ENCODE measurements around the gene PHLDA2. TPM values are rescaled to one million over a fixed set of nuclear protein-coding genes. Genes with fewer than 3 reads are reported as not detected.

Gene PHLDA2
- total and polyA plus RNA-seq, 9 of the 15 experiments (the other 6 are each of a cell fraction or from before 2014, with no cell fraction given) = 0.43 to 42.4 (median 4.7) TPM

GRCh38 chr11:2888266-2888968, 40.8 kb downstream of the PHLDA2 start:
- peak; percentile 90 for FAIRE-seq
- Histone ChIP-seq H2AFZ (ENCODE audit: low read depth, low read length) (peak overlapping the region; percentile 53), H3K4me1 (replicated peaks in 1 of 2; ENCODE audit: control insufficient read depth in 2 of 2, insufficient read depth in 2 of 2, low read length in 2 of 2) (peaks cover 37 to 85% of the 10 kb centered on the region in 2 experiments), H3K4me2 (ENCODE audit: insufficient read depth, low read length) (no peak overlapping the region), H3K9ac (ENCODE audit: insufficient read depth in 1 of 2, low read depth in 2 of 2, low read length in 2 of 2) (no peak overlapping the region), H3K27ac (ENCODE audit: extremely low read depth, low read depth, low read length) (no peak overlapping the region), H3K36me3 (ENCODE audit: control insufficient read depth, insufficient read depth, low read length) (no peaks in the 10 kb centered on the region), H3K9me1 (ENCODE audit: control insufficient read depth, insufficient read depth, low read length) (no peaks in the 10 kb centered on the region), H3K9me3 (replicated peaks; ENCODE audit: control insufficient read depth, insufficient read depth, low read depth, low read length) (no peaks in the 10 kb centered on the region), H3K27me3 (ENCODE audit: control insufficient read depth in 2 of 2, insufficient read depth in 2 of 2, low read length in 2 of 2) (no peaks in the 10 kb centered on the region), H3K79me2 (ENCODE audit: control insufficient read depth, insufficient read depth, low read length) (no peaks in the 10 kb centered on the region), H3K4me3 (no peak overlapping the region), H4K20me1 (replicated peaks; ENCODE audit: control insufficient read depth, insufficient read depth, low read length) (no peaks in the 10 kb centered on the region)
- 12% methylated on average over 19 of the region's 25 CpGs for WGBS (ENCODE audit: insufficient coverage, low coverage, missing lambda C conversion rate)
- ChIA-PET POLR2A (interaction anchor here (0.6 to 1.4 kb wide), 4 partner anchors 122 to 320 kb away, joined by 3 to 6 read pairs (median 3); partner anchors contain the start of gene KCNQ1OT1), CTCF (ENCODE audit: low intra/inter-chr PET ratio) (interaction anchor here (0.6 to 10.6 kb wide), 3 partner anchors 300 to 354 kb away, joined by 3 to 228 read pairs (median 3); no protein-coding TSS in a partner anchor)
- peak; percentile 56 to 92 (median 69) for DNase-seq (ENCODE audit: extremely low read depth in 1 of 4, low spot score in 3 of 4)
- ATAC-seq = peak; percentile 57
- BruUV-seq (replicated peaks) = no TSS peak
- intact Hi-C loops (cut with micrococcal nuclease) = loop anchor here (1.0 to 10.0 kb wide), 4 partner anchors 191 to 460 kb away; partner anchors contain the start of gene KCNQ1OT1
- in situ Hi-C loops (cut with MboI) = loop anchor here (5.0 kb wide), 1 partner anchor 356 kb away; no protein-coding TSS in a partner anchor
- TF ChIP-seq HDGF (IDR thresholded peaks at IDR 0.05) (peak; percentile 72; the same call in 1 of the 2 replicates), NFIC (IDR thresholded peaks at IDR 0.05) (peak; percentile 35; the same call in 1 of the 2 replicates), TARDBP (IDR thresholded peaks at IDR 0.05) (peak; percentile 29; the same call in 1 of the 2 replicates), MTA3 (IDR thresholded peaks at IDR 0.05; ENCODE audit: borderline replicate concordance) (0 out of 2 replicates have a peak, but pooled peaks have one; percentile 18), MCM7 (IDR thresholded peaks at IDR 0.05) (no peak), SMARCA4 (IDR thresholded peaks at IDR 0.05) (no peak), ZNF609 (CRISPR knock-in tag; IDR thresholded peaks at IDR 0.05; ENCODE audit: borderline replicate concordance) (0 out of 2 replicates have a peak, but pooled peaks have one; percentile 40), ATF1 (CRISPR knock-in tag; IDR thresholded peaks at IDR 0.05) (no peak), ATF1 (tag; IDR thresholded peaks at IDR 0.05) (peak; percentile 45), SMC3 (conservative IDR thresholded peaks at IDR 0.05; ENCODE audit: insufficient read depth, low read depth, low read length) (peak; percentile 99), ZNF197 (CRISPR knock-in tag; IDR thresholded peaks at IDR 0.05; ENCODE audit: low read depth) (peak; percentile 64; the same call in 1 of the 2 replicates), TRIM24 (IDR thresholded peaks at IDR 0.05) (peak in 1 of 2 experiments; percentile 22; a peak in 1 of 4 replicates)

Data from K562 (cell line).